Liver (tissue), 9 donors: ENCODE measurements around the gene RAB3B. TPM values are rescaled to one million over a fixed set of nuclear protein-coding genes. Genes with fewer than 3 reads are reported as not detected.

Source experiments
- DNase-seq: peaks from one replicate; pipeline ENCODE4 v3.0.0-alpha.2; 2017; ENCODE audit warnings: low spot score
- H3K27ac ChIP-seq, 2 donors: one replicate each; pipeline ENCODE4 v1.7.0; 2013; ENCODE audit warnings: inconsistent platforms in 2 of 2, low read length in 2 of 2, control low read depth in 1 of 2, low read depth in 1 of 2, mild to moderate bottlenecking in 1 of 2
- H3K27me3 ChIP-seq, 4 donors: one replicate each; pipeline versions ENCODE4 v1.6.1 to v1.7.0; 2013; ENCODE audit warnings: low read length in 3 of 4, inconsistent platforms in 1 of 4, mild to moderate bottlenecking in 1 of 4, moderate library complexity in 1 of 4; ENCODE audit not compliant: control insufficient read depth in 4 of 4, insufficient read depth in 4 of 4
- H3K36me3 ChIP-seq, 4 donors: one replicate each; pipeline versions ENCODE4 v1.6.1 to v1.7.0; 2013; ENCODE audit warnings: low read length in 3 of 4, mild to moderate bottlenecking in 3 of 4, low read depth in 1 of 4, moderate library complexity in 1 of 4; ENCODE audit not compliant: control insufficient read depth in 4 of 4, insufficient read depth in 3 of 4
- H3K4me1 ChIP-seq, 4 donors: one replicate each; pipeline versions ENCODE4 v1.6.1 to v1.7.0; 2013; ENCODE audit warnings: low read length in 3 of 4, mild to moderate bottlenecking in 3 of 4, moderate library complexity in 1 of 4; ENCODE audit not compliant: control insufficient read depth in 4 of 4, insufficient read depth in 4 of 4
- H3K4me3 ChIP-seq, 3 donors: one replicate each; pipeline versions ENCODE4 v1.6.1 to v1.7.0; 2013; ENCODE audit warnings: low read length in 3 of 3, control low read depth in 1 of 3, low read depth in 1 of 3, mild to moderate bottlenecking in 1 of 3
- H3K9ac ChIP-seq, 2 donors: one replicate each; pipeline ENCODE4 v1.7.0; 2013; ENCODE audit warnings: low read length in 2 of 2, mild to moderate bottlenecking in 2 of 2, moderate library complexity in 2 of 2, control low read depth in 1 of 2, low read depth in 1 of 2
- H3K9me3 ChIP-seq, 4 donors: one replicate each; pipeline versions ENCODE4 v1.6.1 to v1.7.0; 2013; ENCODE audit warnings: low read length in 3 of 4; ENCODE audit not compliant: control insufficient read depth in 4 of 4
- FOXA1 ChIP-seq: IDR thresholded peaks from 2 replicates; pipeline ENCODE4 v1.6.1; 2016; ENCODE audit warnings: antibody characterized with exemption
- FOXA2 ChIP-seq: IDR thresholded peaks from 2 replicates; pipeline ENCODE4 v1.6.1; 2016; ENCODE audit warnings: antibody characterized with exemption
- GABPA ChIP-seq, 2 donors: IDR thresholded peaks in 1 of 2; conservative IDR thresholded peaks in 1 of 2; 2 replicates each; pipeline ENCODE4 v1.6.1; 2016; ENCODE audit warnings: antibody characterized with exemption in 2 of 2, mild to moderate bottlenecking in 1 of 2, moderate library complexity in 1 of 2
- HNF4A ChIP-seq, 2 donors: conservative IDR thresholded peaks; 2 replicates each; pipeline ENCODE4 v1.6.1; 2016; ENCODE audit warnings: antibody characterized with exemption in 2 of 2, mild to moderate bottlenecking in 2 of 2
- HNF4G ChIP-seq: IDR thresholded peaks from 2 replicates; pipeline ENCODE4 v1.6.1; 2016; ENCODE audit warnings: antibody characterized with exemption
- JUND ChIP-seq, 2 donors: IDR thresholded peaks; 2 replicates each; pipeline ENCODE4 v1.6.1; 2016; ENCODE audit warnings: antibody characterized with exemption in 2 of 2
- NR2F2 ChIP-seq: IDR thresholded peaks from 2 replicates; pipeline ENCODE4 v1.6.1; 2016; ENCODE audit warnings: antibody characterized with exemption
- RAD21 ChIP-seq, 2 donors: IDR thresholded peaks; 2 replicates each; pipeline ENCODE4 v1.6.1; 2016; ENCODE audit warnings: antibody characterized with exemption in 2 of 2, mild to moderate bottlenecking in 2 of 2
- SP1 ChIP-seq: IDR thresholded peaks from 2 replicates; pipeline ENCODE4 v1.6.1; 2018; ENCODE audit warnings: antibody characterized with exemption, mild to moderate bottlenecking
- TAF1 ChIP-seq: conservative IDR thresholded peaks from 2 replicates; pipeline ENCODE4 v1.6.1; 2016; ENCODE audit warnings: antibody characterized with exemption, mild to moderate bottlenecking
- YY1 ChIP-seq: IDR thresholded peaks from 2 replicates; pipeline ENCODE4 v1.6.1; 2016; ENCODE audit warnings: antibody characterized with exemption, mild to moderate bottlenecking
- WGBS: extraction: QIAGEN DNeasy Blood & Tissue Kit; methylation state at CpG from one replicate; pipeline ENCODE4 v1.1.7; 2013; 5-methylcytosine and 5-hydroxymethylcytosine counted together
- polyA plus RNA-seq, 2 donors: library from polyadenylated mRNA; stranded (reverse) in 1 of 2; unstranded in 1 of 2; fragments of 200-250 nt in 1 of 2; fragments of >200 nt in 1 of 2; fragmentation: Nextera tagmentation in 1 of 2; extraction: Ambion mirVana in 1 of 2; gene quantifications; one replicate each; pipeline versions ENCODE4 v1.2.1 to v1.2.3, GENCODE V29; 2013 to 2015
- total RNA-seq, 2 donors: library from RNA; depleted of rRNA; stranded (reverse); fragments of >200 nt; gene quantifications; one replicate each; pipeline ENCODE4 v1.2.3, GENCODE V29; 2014
- TF ChIP-seq, protein P1 (sequence below): IDR thresholded peaks from 2 replicates; pipeline ENCODE4 v1.6.1; 2016; ENCODE audit warnings: antibody characterized with exemption
- TF ChIP-seq, protein P2 (sequence below): IDR thresholded peaks from 2 replicates; pipeline ENCODE4 v1.6.1; 2016; ENCODE audit warnings: antibody characterized with exemption
- TF ChIP-seq, protein P3 (sequence below): IDR thresholded peaks from 2 replicates; pipeline ENCODE4 v1.6.1; 2016; ENCODE audit warnings: antibody characterized with exemption
- TF ChIP-seq, protein P4 (sequence below): IDR thresholded peaks from 2 replicates; pipeline ENCODE4 v1.6.1; 2016; ENCODE audit warnings: antibody characterized with exemption, mild to moderate bottlenecking
- donor health status: healthy.
- donor health status: healthy.
- donor health status: healthy.
- donor health status: healthy.
- donor health status: healthy.

Gene RAB3B
- total and polyA plus RNA-seq, 4 donors = 0.17 to 5.4 (median 0.32) TPM

DNA sequence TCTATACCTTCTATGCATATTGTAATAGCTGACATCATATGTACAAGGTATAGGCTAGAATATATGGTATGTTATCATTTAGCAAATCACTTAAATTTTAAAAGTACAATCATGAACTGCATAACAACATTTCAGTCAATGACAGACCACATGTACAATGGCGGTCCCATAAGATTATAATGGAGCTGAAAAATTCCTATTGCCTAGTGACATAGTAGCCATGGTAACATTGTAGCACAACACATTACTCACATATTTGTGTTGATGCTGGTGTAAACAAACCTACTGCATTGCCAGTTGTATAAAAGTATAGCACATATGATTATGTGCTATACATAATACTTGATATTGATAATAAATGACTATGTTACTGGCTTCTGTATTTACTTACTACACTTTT lies 8.9 kb downstream of the RAB3B start:
- TF ChIP-seq RAD21 (IDR thresholded peaks at IDR 0.05) (no peak), NR2F2 (no peak), HNF4G (no peak)
- TF ChIP-seq, protein P1, sequence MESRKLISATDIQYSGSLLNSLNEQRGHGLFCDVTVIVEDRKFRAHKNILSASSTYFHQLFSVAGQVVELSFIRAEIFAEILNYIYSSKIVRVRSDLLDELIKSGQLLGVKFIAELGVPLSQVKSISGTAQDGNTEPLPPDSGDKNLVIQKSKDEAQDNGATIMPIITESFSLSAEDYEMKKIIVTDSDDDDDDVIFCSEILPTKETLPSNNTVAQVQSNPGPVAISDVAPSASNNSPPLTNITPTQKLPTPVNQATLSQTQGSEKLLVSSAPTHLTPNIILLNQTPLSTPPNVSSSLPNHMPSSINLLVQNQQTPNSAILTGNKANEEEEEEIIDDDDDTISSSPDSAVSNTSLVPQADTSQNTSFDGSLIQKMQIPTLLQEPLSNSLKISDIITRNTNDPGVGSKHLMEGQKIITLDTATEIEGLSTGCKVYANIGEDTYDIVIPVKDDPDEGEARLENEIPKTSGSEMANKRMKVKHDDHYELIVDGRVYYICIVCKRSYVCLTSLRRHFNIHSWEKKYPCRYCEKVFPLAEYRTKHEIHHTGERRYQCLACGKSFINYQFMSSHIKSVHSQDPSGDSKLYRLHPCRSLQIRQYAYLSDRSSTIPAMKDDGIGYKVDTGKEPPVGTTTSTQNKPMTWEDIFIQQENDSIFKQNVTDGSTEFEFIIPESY = no peak
- Histone ChIP-seq H3K9ac (no peak overlapping the region), H3K4me3 (no peak overlapping the region), H3K27ac (no peak overlapping the region), H3K4me1 (peaks cover 0 to 6% (median 0%) of the 10 kb centered on the region in 4 donors), H3K27me3 (no peaks in the 10 kb centered on the region), H3K9me3 (no peaks in the 10 kb centered on the region), H3K36me3 (no peaks in the 10 kb centered on the region)
- DNase-seq = no peak
- 93% methylated on average over 1 of the region's 1 CpG for WGBS

DNA sequence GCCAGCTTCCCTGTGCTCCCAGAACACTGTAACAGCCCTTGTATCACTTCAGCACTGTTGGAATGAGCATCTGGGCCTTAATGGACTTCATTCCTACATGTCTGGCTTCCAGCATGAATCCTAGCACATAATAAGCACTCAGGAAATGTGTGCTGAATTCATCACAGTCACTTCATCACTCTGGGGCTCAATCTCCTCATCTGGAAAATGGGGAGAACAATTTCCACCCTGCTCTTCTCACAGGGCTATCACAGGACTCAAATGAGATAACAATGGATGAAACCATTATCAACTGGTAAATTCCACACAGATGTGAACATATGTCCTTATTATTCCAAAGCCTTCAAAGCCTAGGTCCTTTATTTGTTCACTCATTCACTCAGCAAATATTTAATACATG lies 12.4 kb downstream of the RAB3B start:
- H3K27me3 ChIP-seq = no peaks in the 10 kb centered on the region
- H3K4me1 ChIP-seq = peaks cover 0 to 6% (median 0%) of the 10 kb centered on the region in 4 donors
- no peaks in the 10 kb centered on the region for H3K36me3 ChIP-seq
- no peak overlapping the region for H3K4me3 ChIP-seq
- H3K9me3 ChIP-seq = no peaks in the 10 kb centered on the region
- no peak for TF ChIP-seq GABPA (IDR thresholded peaks at IDR 0.05 in 1 of 2, conservative IDR thresholded peaks at IDR 0.05 in 1 of 2)
- no peak for TF ChIP-seq JUND (IDR thresholded peaks at IDR 0.05)
- no peak for TF ChIP-seq TAF1
- TF ChIP-seq FOXA1 = no peak
- TF ChIP-seq HNF4A (conservative IDR thresholded peaks at IDR 0.05) = no peak
- TF ChIP-seq YY1 = no peak
- TF ChIP-seq, protein P1 = no peak
- no peak for TF ChIP-seq FOXA2
- TF ChIP-seq SP1 = no peak
- TF ChIP-seq, protein P2, sequence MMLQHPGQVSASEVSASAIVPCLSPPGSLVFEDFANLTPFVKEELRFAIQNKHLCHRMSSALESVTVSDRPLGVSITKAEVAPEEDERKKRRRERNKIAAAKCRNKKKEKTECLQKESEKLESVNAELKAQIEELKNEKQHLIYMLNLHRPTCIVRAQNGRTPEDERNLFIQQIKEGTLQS = no peak
- TF ChIP-seq, protein P3, sequence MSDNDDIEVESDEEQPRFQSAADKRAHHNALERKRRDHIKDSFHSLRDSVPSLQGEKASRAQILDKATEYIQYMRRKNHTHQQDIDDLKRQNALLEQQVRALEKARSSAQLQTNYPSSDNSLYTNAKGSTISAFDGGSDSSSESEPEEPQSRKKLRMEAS = no peak
- TF ChIP-seq, protein P4, sequence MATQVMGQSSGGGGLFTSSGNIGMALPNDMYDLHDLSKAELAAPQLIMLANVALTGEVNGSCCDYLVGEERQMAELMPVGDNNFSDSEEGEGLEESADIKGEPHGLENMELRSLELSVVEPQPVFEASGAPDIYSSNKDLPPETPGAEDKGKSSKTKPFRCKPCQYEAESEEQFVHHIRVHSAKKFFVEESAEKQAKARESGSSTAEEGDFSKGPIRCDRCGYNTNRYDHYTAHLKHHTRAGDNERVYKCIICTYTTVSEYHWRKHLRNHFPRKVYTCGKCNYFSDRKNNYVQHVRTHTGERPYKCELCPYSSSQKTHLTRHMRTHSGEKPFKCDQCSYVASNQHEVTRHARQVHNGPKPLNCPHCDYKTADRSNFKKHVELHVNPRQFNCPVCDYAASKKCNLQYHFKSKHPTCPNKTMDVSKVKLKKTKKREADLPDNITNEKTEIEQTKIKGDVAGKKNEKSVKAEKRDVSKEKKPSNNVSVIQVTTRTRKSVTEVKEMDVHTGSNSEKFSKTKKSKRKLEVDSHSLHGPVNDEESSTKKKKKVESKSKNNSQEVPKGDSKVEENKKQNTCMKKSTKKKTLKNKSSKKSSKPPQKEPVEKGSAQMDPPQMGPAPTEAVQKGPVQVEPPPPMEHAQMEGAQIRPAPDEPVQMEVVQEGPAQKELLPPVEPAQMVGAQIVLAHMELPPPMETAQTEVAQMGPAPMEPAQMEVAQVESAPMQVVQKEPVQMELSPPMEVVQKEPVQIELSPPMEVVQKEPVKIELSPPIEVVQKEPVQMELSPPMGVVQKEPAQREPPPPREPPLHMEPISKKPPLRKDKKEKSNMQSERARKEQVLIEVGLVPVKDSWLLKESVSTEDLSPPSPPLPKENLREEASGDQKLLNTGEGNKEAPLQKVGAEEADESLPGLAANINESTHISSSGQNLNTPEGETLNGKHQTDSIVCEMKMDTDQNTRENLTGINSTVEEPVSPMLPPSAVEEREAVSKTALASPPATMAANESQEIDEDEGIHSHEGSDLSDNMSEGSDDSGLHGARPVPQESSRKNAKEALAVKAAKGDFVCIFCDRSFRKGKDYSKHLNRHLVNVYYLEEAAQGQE = no peak
- no peak overlapping the region for H3K9ac ChIP-seq
- no peak overlapping the region for H3K27ac ChIP-seq
- DNase-seq = no peak
